Activated CD8-positive, alpha-beta T cell treated with anti-CD3 and anti-CD28 coated beads, Interleukin-2, amount 10 ng/mL, durations not matched to agents 7 days and 5 days (primary cell): Measurements from ENCODE around the gene CD1C. TPM values are rescaled to one million over a fixed set of nuclear protein-coding genes. Genes with fewer than 3 reads are reported as not detected.
"Not testable (repeated sequence)": the region's sequence is repeated elsewhere in the genome, so short reads cannot be mapped to it uniquely, and the experiment has no call there.

ENCODE experiments used
- ATAC-seq: fragments of 150-1000 bp; cut with Tn5 transposase; one replicate; pipeline ENCODE4 v1.10.0; 2021; ENCODE audit warnings: moderate library complexity
- CTCF ChIA-PET: fragments of 350-600 bp; sonication (Branson Sonifier 250); formaldehyde crosslinking; loops from one replicate; lab custom pipeline; 2021; ENCODE audit warnings: antibody characterized with exemption; lab: Charles Lee
- POLR2A ChIA-PET: fragments of 350-600 bp; sonication (Branson Sonifier 250); formaldehyde crosslinking; loops from one replicate; lab custom pipeline; 2021; ENCODE audit warnings: antibody characterized with exemption; lab: Charles Lee
- DNase-seq: peaks from one replicate; pipeline ENCODE4 v3.0.0-alpha.2; 2020
- H3K27ac Mint-ChIP-seq: one replicate; pipeline ENCODE4 v1.8.0; 2021; ENCODE audit warnings: mild to moderate bottlenecking, mixed read lengths
- H3K27me3 Mint-ChIP-seq: one replicate; pipeline ENCODE4 v1.8.0; 2021; ENCODE audit warnings: low read depth, mixed read lengths
- H3K36me3 Mint-ChIP-seq: one replicate; pipeline ENCODE4 v1.8.0; 2021; ENCODE audit warnings: low read depth, mixed read lengths
- H3K4me1 Mint-ChIP-seq: one replicate; pipeline ENCODE4 v1.8.0; 2021; ENCODE audit warnings: low read depth, mixed read lengths
- H3K4me3 Mint-ChIP-seq: one replicate; pipeline ENCODE4 v1.8.0; 2021; ENCODE audit warnings: mild to moderate bottlenecking, mixed read lengths
- H3K9me3 Mint-ChIP-seq: one replicate; pipeline ENCODE4 v1.8.0; 2022; ENCODE audit warnings: mixed read lengths; ENCODE audit not compliant: insufficient read depth
- total RNA-seq, 2 experiments: library from RNA; stranded (reverse); gene quantifications; one replicate each; pipeline ENCODE4 v1.2.3, GENCODE V29; 2021

Gene CD1C
- not detected for total RNA-seq

- DNase-seq (no peak), ATAC-seq (no peak)
- Mint-ChIP-seq H3K4me3 (no peak within 1 kb of the TSS), H3K9me3 (no peaks in the 10 kb centered on the region), H3K4me1 (peaks cover 19% of the 10 kb centered on the region), H3K36me3 (no peaks in the 10 kb centered on the region), H3K27ac (no peak within 1 kb of the TSS), H3K27me3 (peaks cover 5% of the 10 kb centered on the region)
- ChIA-PET CTCF (no interaction called here), POLR2A (no interaction called here)
Measured at GRCh38 chr1:158289811-158290210, at the start of gene CD1C. Gene CD1C (plus strand): TSS chr1:158289923. CDS start chr1:158290065, 142 bp downstream.

- no peaks in the 10 kb centered on the region for H3K9me3 Mint-ChIP-seq
- DNase-seq: no peak
Measured at GRCh38 chr1:158246650-158247049, 43.1 kb upstream of the CD1C start.

GRCh38 chr1:158248118-158248517, 41.6 kb upstream of the CD1C start:
- no peaks in the 10 kb centered on the region for H3K36me3 Mint-ChIP-seq
- peak overlapping the region; percentile 0 for H3K4me3 Mint-ChIP-seq
- peaks cover 42% of the 10 kb centered on the region for H3K27me3 Mint-ChIP-seq
- ATAC-seq (peak; percentile 75), DNase-seq (peak; percentile 81)
- peak overlapping the region; percentile 9 for H3K27ac Mint-ChIP-seq
- POLR2A ChIA-PET: no interaction called here
- no peaks in the 10 kb centered on the region for H3K9me3 Mint-ChIP-seq
- CTCF ChIA-PET: interaction anchor here (0.7 to 1.1 kb wide), 4 partner anchors 82 to 824 kb away, joined by 3 to 6 read pairs (median 3); no protein-coding TSS in a partner anchor
- peaks cover 19% of the 10 kb centered on the region for H3K4me1 Mint-ChIP-seq

More at GRCh38 chr1:158246650-158247049, 43.1 kb upstream of the CD1C start:
- ChIA-PET POLR2A (no interaction called here), CTCF (interaction anchor here (0.7 to 2.2 kb wide), 5 partner anchors 39 to 826 kb away, joined by 3 to 9 read pairs (median 3); no protein-coding TSS in a partner anchor)
- Mint-ChIP-seq H3K27ac (no peak overlapping the region), H3K4me3 (no peak overlapping the region), H3K4me1 (peaks cover 19% of the 10 kb centered on the region), H3K27me3 (peaks cover 42% of the 10 kb centered on the region), H3K36me3 (no peaks in the 10 kb centered on the region)
- ATAC-seq: no peak

GRCh38 chr1:158248771-158249170, 41.0 kb upstream of the CD1C start:
- H3K27me3 Mint-ChIP-seq: peaks cover 37% of the 10 kb centered on the region
- DNase-seq (no peak), ATAC-seq (no peak)
- peak overlapping the region; percentile 5 for H3K27ac Mint-ChIP-seq
- H3K4me3 Mint-ChIP-seq: no peak overlapping the region
- no peaks in the 10 kb centered on the region for H3K36me3 Mint-ChIP-seq
- H3K9me3 Mint-ChIP-seq: no peaks in the 10 kb centered on the region
- ChIA-PET POLR2A (no interaction called here), CTCF (interaction anchor here (0.7 to 1.1 kb wide), 4 partner anchors 81 to 824 kb away, joined by 3 to 6 read pairs (median 3); no protein-coding TSS in a partner anchor)
- peaks cover 19% of the 10 kb centered on the region for H3K4me1 Mint-ChIP-seq

GRCh38 chr1:158249646-158250045, 40.1 kb upstream of the CD1C start:
- Mint-ChIP-seq H3K9me3 (no peaks in the 10 kb centered on the region), H3K27ac (no peak overlapping the region), H3K27me3 (peaks cover 33% of the 10 kb centered on the region), H3K4me1 (peaks cover 19% of the 10 kb centered on the region), H3K36me3 (no peaks in the 10 kb centered on the region), H3K4me3 (no peak overlapping the region)
- CTCF ChIA-PET: no interaction called here
- ATAC-seq (no peak), DNase-seq (no peak)
- POLR2A ChIA-PET: no interaction called here

- Mint-ChIP-seq H3K9me3 (no peaks in the 10 kb centered on the region), H3K4me3 (no peak overlapping the region), H3K27me3 (peaks cover 23% of the 10 kb centered on the region), H3K36me3 (no peaks in the 10 kb centered on the region), H3K27ac (no peak overlapping the region), H3K4me1 (peaks cover 19% of the 10 kb centered on the region)
- ChIA-PET POLR2A (no interaction called here), CTCF (no interaction called here)
- DNase-seq (no peak), ATAC-seq (no peak)
Measured at GRCh38 chr1:158251163-158251562, 38.6 kb upstream of the CD1C start.

GRCh38 chr1:158255656-158256055, 34.1 kb upstream of the CD1C start:
- no peaks in the 10 kb centered on the region for H3K4me1 Mint-ChIP-seq
- H3K36me3 Mint-ChIP-seq: no peaks in the 10 kb centered on the region
- no peak overlapping the region for H3K27ac Mint-ChIP-seq
- ChIA-PET POLR2A (no interaction called here), CTCF (no interaction called here)
- peaks cover 29% of the 10 kb centered on the region for H3K27me3 Mint-ChIP-seq
- DNase-seq (no peak), ATAC-seq (no peak)
- H3K4me3 Mint-ChIP-seq: no peak overlapping the region
- H3K9me3 Mint-ChIP-seq: no peaks in the 10 kb centered on the region

- ATAC-seq, H3K36me3 Mint-ChIP-seq, POLR2A ChIA-PET, H3K4me1 Mint-ChIP-seq, H3K9me3 Mint-ChIP-seq, CTCF ChIA-PET, DNase-seq, H3K27ac Mint-ChIP-seq, H3K4me3 Mint-ChIP-seq: not testable (repeated sequence)
- peaks cover 22% of the 10 kb centered on the region for H3K27me3 Mint-ChIP-seq
Measured at GRCh38 chr1:158256747-158257146, 33.0 kb upstream of the CD1C start.

- CTCF ChIA-PET: interaction anchor here (1.5 kb wide), 1 partner anchor 54 kb away, joined by 3 read pairs; no protein-coding TSS in a partner anchor
- ATAC-seq (no peak), DNase-seq (no peak)
- Mint-ChIP-seq H3K9me3 (no peaks in the 10 kb centered on the region), H3K4me1 (no peaks in the 10 kb centered on the region), H3K36me3 (no peaks in the 10 kb centered on the region), H3K27me3 (peaks cover 23% of the 10 kb centered on the region), H3K4me3 (no peak overlapping the region), H3K27ac (no peak overlapping the region)
- POLR2A ChIA-PET: no interaction called here
Measured at GRCh38 chr1:158257888-158258287, 31.8 kb upstream of the CD1C start.

- H3K4me3 Mint-ChIP-seq: no peak overlapping the region
- H3K9me3 Mint-ChIP-seq: no peaks in the 10 kb centered on the region
- no peaks in the 10 kb centered on the region for H3K36me3 Mint-ChIP-seq
- DNase-seq: no peak
- CTCF ChIA-PET: no interaction called here
- H3K27me3 Mint-ChIP-seq: peaks cover 27% of the 10 kb centered on the region
- H3K27ac Mint-ChIP-seq: no peak overlapping the region
- H3K4me1 Mint-ChIP-seq: no peaks in the 10 kb centered on the region
- ATAC-seq: no peak
- POLR2A ChIA-PET: no interaction called here
Measured at GRCh38 chr1:158259117-158259516, 30.6 kb upstream of the CD1C start.

GRCh38 chr1:158272681-158273080, 17.0 kb upstream of the CD1C start:
- DNase-seq: no peak
- Mint-ChIP-seq H3K27me3 (peaks cover 8% of the 10 kb centered on the region), H3K27ac (no peak overlapping the region), H3K36me3 (no peaks in the 10 kb centered on the region), H3K4me3 (no peak overlapping the region), H3K9me3 (no peaks in the 10 kb centered on the region), H3K4me1 (no peaks in the 10 kb centered on the region)
- no peak for ATAC-seq
- ChIA-PET CTCF (no interaction called here), POLR2A (no interaction called here)

- ChIA-PET POLR2A (interaction anchor here (0.6 kb wide), 1 partner anchor 10 kb away, joined by 4 read pairs; no protein-coding TSS in a partner anchor), CTCF (no interaction called here)
- H3K27ac Mint-ChIP-seq: no peak overlapping the region
- H3K4me1 Mint-ChIP-seq: no peaks in the 10 kb centered on the region
- peaks cover 2% of the 10 kb centered on the region for H3K27me3 Mint-ChIP-seq
- no peak for DNase-seq
- no peak for ATAC-seq
- H3K36me3 Mint-ChIP-seq: no peaks in the 10 kb centered on the region
- H3K9me3 Mint-ChIP-seq: no peaks in the 10 kb centered on the region
- no peak overlapping the region for H3K4me3 Mint-ChIP-seq
Measured at GRCh38 chr1:158274797-158275196, 14.9 kb upstream of the CD1C start.

GRCh38 chr1:158282421-158282820, 7.3 kb upstream of the CD1C start:
- POLR2A ChIA-PET, DNase-seq, H3K27ac Mint-ChIP-seq, CTCF ChIA-PET, H3K9me3 Mint-ChIP-seq, ATAC-seq, H3K4me3 Mint-ChIP-seq, H3K36me3 Mint-ChIP-seq: not testable (repeated sequence)
- Mint-ChIP-seq H3K4me1 (peaks cover 25% of the 10 kb centered on the region), H3K27me3 (peaks cover 10% of the 10 kb centered on the region)
